Measurements from ENCODE around the gene PPP4C.
"Not testable (repeated sequence)": the region's sequence is repeated elsewhere in the genome, so short reads cannot be mapped to it uniquely, and the experiment has no call there.

PPP4C gene

GRCh38 chr16:30104090-30104489 is 28.3 kb downstream of the PPP4C start:
- DNase-seq, result no peak

- no peak for DNase-seq
These were observed 28.7 kb downstream of the PPP4C start for GRCh38 chr16:30104492-30104891.

GRCh38 chr16:30108059-30108850 is 32.5 kb downstream of the PPP4C start:
- DNase-seq, result no peak

GRCh38 chr16:30110661-30111060 is 34.9 kb downstream of the PPP4C start:
- DNase-seq, result no peak

- DNase-seq, result peak; percentile 32 to 62
These were observed 36.6 kb downstream of the PPP4C start for GRCh38 chr16:30112197-30113030.

GRCh38 chr16:30113031-30113710 is 37.4 kb downstream of the PPP4C start, which contains the start of gene GDPD3:
Gene GDPD3 (minus strand): TSS chr16:30113537. CDS start chr16:30113478, 59 bp downstream.
- DNase-seq, result no peak

GRCh38 chr16:30113711-30114333 is 38.0 kb downstream of the PPP4C start:
- DNase-seq, result no peak

GRCh38 chr16:30114411-30114810 is 38.6 kb downstream of the PPP4C start:
- no peak for DNase-seq

- not testable (repeated sequence) for DNase-seq
These were observed 39.0 kb downstream of the PPP4C start for GRCh38 chr16:30114833-30115232.

- peak in 1 of 2 donors; percentile 35 for DNase-seq
These were observed 39.4 kb downstream of the PPP4C start for GRCh38 chr16:30115238-30115637.

- no peak for DNase-seq
These were observed 40.8 kb downstream of the PPP4C start for GRCh38 chr16:30116291-30117207.

- no peak for DNase-seq
These were observed 42.0 kb downstream of the PPP4C start for GRCh38 chr16:30117768-30118167.

- DNase-seq, result no peak
These were observed 43.6 kb downstream of the PPP4C start for GRCh38 chr16:30119428-30119827.

GRCh38 chr16:30120340-30121105 is 44.7 kb downstream of the PPP4C start:
- DNase-seq, result no peak

GRCh38 chr16:30121741-30122571 is 46.2 kb downstream of the PPP4C start:
- no peak for DNase-seq

- DNase-seq, result peak in 1 of 2 donors; percentile 14
These were observed 46.9 kb downstream of the PPP4C start for GRCh38 chr16:30122604-30123160.

GRCh38 chr16:30124985-30125379 is 49.2 kb downstream of the PPP4C start:
- no peak for DNase-seq

GRCh38 chr16:30125690-30126089 is 49.9 kb downstream of the PPP4C start:
- DNase-seq, result not testable (repeated sequence)

- DNase-seq, result no peak
These were observed 52.2 kb downstream of the PPP4C start for GRCh38 chr16:30127993-30128392.
